Measurements from ENCODE around the gene CCDC12. TPM values are rescaled to one million over a fixed set of nuclear protein-coding genes. Genes with fewer than 3 reads are reported as not detected.

Gene CCDC12
- total RNA-seq, 1 experiment from 2014 or later: 46.5 TPM

- DNase-seq (ENCODE audit: low read depth, low spot score): no peak
- Histone ChIP-seq H4K20me1 (ENCODE audit: insufficient read depth) (no peaks in the 10 kb centered on the region), H3K9ac (ENCODE audit: low read length) (no peak overlapping the region), H3K4me2 (ENCODE audit: low read length) (no peak overlapping the region), H3K36me3 (ENCODE audit: control insufficient read depth in 1 of 2, insufficient read depth in 2 of 2, low read length in 2 of 2) (peaks cover 6 to 15% of the 10 kb centered on the region in 2 experiments; a peak in 3 of 4 replicates), H3K9me2 (ENCODE audit: insufficient read depth) (no peaks in the 10 kb centered on the region), H3K79me2 (ENCODE audit: insufficient read depth, low read length) (no peaks in the 10 kb centered on the region), H3K4me1 (ENCODE audit: control insufficient read depth in 1 of 2, insufficient read depth in 2 of 2, low read length in 2 of 2) (no peaks in the 10 kb centered on the region), H3K4me3 (replicated peaks in 1 of 2; ENCODE audit: low read depth in 1 of 2, low read length in 2 of 2) (no peak overlapping the region), H3K27me3 (ENCODE audit: insufficient read depth, low read length) (no peaks in the 10 kb centered on the region), H3K27ac (ENCODE audit: low read depth, low read length) (no peak overlapping the region), H2AFZ (ENCODE audit: low read depth, low read length, poor library complexity, severe bottlenecking) (no peak overlapping the region), H3K9me3 (ENCODE audit: control insufficient read depth in 1 of 2, insufficient read depth in 1 of 2, low read depth in 1 of 2, low read length in 2 of 2) (no peaks in the 10 kb centered on the region)
- no peak for ATAC-seq
- RAD21 ChIA-PET (ENCODE audit: low non-redundant PET in 1 of 2, low total read pairs in 2 of 2, uncharacterized antibody in 2 of 2, unreplicated experiment in 2 of 2): no interaction called here
- no peak for TF ChIP-seq FOSL1 (IDR thresholded peaks at IDR 0.05; ENCODE audit: low read depth)
- TF ChIP-seq TCF7L2 (IDR thresholded peaks at IDR 0.05; ENCODE audit: borderline replicate concordance, extremely low read depth, insufficient read depth, insufficient read length): no peak
- TF ChIP-seq MAX (IDR thresholded peaks at IDR 0.05): no peak
- no peak for TF ChIP-seq RAD21 (IDR thresholded peaks at IDR 0.05; ENCODE audit: low read depth)
- no peak for TF ChIP-seq ELF1 (IDR thresholded peaks at IDR 0.05; ENCODE audit: borderline replicate concordance, low read depth)
- POLR2A ChIA-PET: no interaction called here
- no TSS peak for BruUV-seq (replicated peaks)
- CTCF ChIA-PET: no interaction called here
- intact Hi-C loops (cut with micrococcal nuclease): no loop called here
Observed at GRCh38 chr3:47007482-47008233, 31.1 kb upstream of the CCDC12 start.

- H3K27ac ChIP-seq (ENCODE audit: low read depth, low read length): no peak overlapping the region
- H3K4me1 ChIP-seq (ENCODE audit: control insufficient read depth in 1 of 2, insufficient read depth in 2 of 2, low read length in 2 of 2): no peaks in the 10 kb centered on the region
- H3K36me3 ChIP-seq (ENCODE audit: control insufficient read depth in 1 of 2, insufficient read depth in 2 of 2, low read length in 2 of 2): peaks cover 6 to 15% of the 10 kb centered on the region in 2 experiments; a peak in 3 of 4 replicates
- intact Hi-C loops (cut with micrococcal nuclease): no loop called here
- H3K9me3 ChIP-seq (ENCODE audit: control insufficient read depth in 1 of 2, insufficient read depth in 1 of 2, low read depth in 1 of 2, low read length in 2 of 2): no peaks in the 10 kb centered on the region
- ATAC-seq (no peak), DNase-seq (ENCODE audit: low read depth, low spot score) (no peak)
- no peak overlapping the region for H3K9ac ChIP-seq (ENCODE audit: low read length)
- H3K4me3 ChIP-seq (replicated peaks in 1 of 2; ENCODE audit: low read depth in 1 of 2, low read length in 2 of 2): no peak overlapping the region
- H4K20me1 ChIP-seq (ENCODE audit: insufficient read depth): no peaks in the 10 kb centered on the region
- POLR2A ChIA-PET: no interaction called here
- no peak overlapping the region for H2AFZ ChIP-seq (ENCODE audit: low read depth, low read length, poor library complexity, severe bottlenecking)
- H3K27me3 ChIP-seq (ENCODE audit: insufficient read depth, low read length): no peaks in the 10 kb centered on the region
- RAD21 ChIA-PET (ENCODE audit: low non-redundant PET in 1 of 2, low total read pairs in 2 of 2, uncharacterized antibody in 2 of 2, unreplicated experiment in 2 of 2): no interaction called here
- no TSS peak for BruUV-seq (replicated peaks)
- no peaks in the 10 kb centered on the region for H3K9me2 ChIP-seq (ENCODE audit: insufficient read depth)
- no peak overlapping the region for H3K4me2 ChIP-seq (ENCODE audit: low read length)
- CTCF ChIA-PET: no interaction called here
- H3K79me2 ChIP-seq (ENCODE audit: insufficient read depth, low read length): no peaks in the 10 kb centered on the region
- TF ChIP-seq EZH2 (IDR thresholded peaks at IDR 0.05) (no peak), CTCF (IDR thresholded peaks at IDR 0.05 in 2 of 3, conservative IDR thresholded peaks at IDR 0.05 in 1 of 3; ENCODE audit: borderline replicate concordance in 1 of 3, insufficient read depth in 1 of 3, low read depth in 2 of 3, low read length in 2 of 3) (no peak), TCF7L2 (IDR thresholded peaks at IDR 0.05; ENCODE audit: borderline replicate concordance, extremely low read depth, insufficient read depth, insufficient read length) (no peak), JUND (IDR thresholded peaks at IDR 0.05) (no peak), REST (IDR thresholded peaks at IDR 0.05; ENCODE audit: low read depth) (no peak), CEBPB (IDR thresholded peaks at IDR 0.05; ENCODE audit: low read depth) (no peak), EGR1 (IDR thresholded peaks at IDR 0.05; ENCODE audit: low read depth) (no peak), ATF3 (IDR thresholded peaks at IDR 0.05) (no peak), EZH2phosphoT487 (IDR thresholded peaks at IDR 0.05; ENCODE audit: borderline replicate concordance) (no peak), POLR2A (IDR thresholded peaks at IDR 0.05; ENCODE audit: borderline replicate concordance, extremely low read depth, insufficient read depth, insufficient read length) (no peak), POLR2AphosphoS5 (IDR thresholded peaks at IDR 0.05; ENCODE audit: low read depth, low read length) (no peak)
Observed at GRCh38 chr3:47007001-47007400, 30.5 kb upstream of the CCDC12 start.
